DOHH2 (cell line): ENCODE data around the gene NUP210.

Experiments used
- EZH2phosphoT487 ChIP-seq: fragments of 200-600 bp; sonication (generic); IDR thresholded peaks from 2 replicates; pipeline ENCODE4 v1.6.1; 2017; ENCODE audit warnings: borderline replicate concordance, mild to moderate bottlenecking, antibody characterized with exemption, low read length, moderate library complexity, mixed read lengths
- TF ChIP-seq, protein P1 (sequence below): fragments of 200-600 bp; sonication (generic); IDR thresholded peaks from one replicate; pipeline ENCODE4 v1.5.1; 2014; ENCODE audit warnings: antibody characterized with exemption, mild to moderate bottlenecking, low read depth, low read length; ENCODE audit not compliant: poor library complexity, severe bottlenecking

DNA sequence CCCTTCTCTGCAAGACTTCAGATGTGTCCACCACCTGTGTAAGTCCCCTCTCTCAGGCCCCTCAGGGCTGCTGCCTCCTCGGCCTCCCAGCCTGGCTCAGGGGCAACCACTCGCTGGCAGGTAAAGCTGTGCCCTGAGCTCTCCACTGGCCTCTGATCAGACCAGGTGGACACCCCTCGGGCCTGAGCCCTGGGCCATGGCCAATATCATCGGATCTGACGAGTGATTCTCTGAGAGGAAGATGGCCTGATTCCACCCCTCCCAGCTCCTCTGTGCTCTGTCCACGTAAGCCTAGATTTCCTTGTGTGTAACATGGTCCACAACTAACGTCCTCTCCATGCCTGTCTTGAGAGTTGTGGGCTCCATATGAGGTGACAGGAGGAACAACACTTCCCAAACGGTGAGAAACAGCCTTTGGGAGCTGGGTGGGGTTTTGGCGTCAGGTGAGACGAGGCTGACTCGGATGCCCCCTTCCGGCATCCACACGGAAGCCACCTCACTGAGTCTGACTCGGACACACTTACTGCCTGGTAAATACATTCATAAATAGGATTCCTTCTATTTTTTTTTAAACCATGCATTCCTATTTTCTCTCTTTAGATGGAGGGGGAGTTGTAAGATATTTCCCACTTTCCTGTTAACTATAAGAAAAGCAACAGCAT is 86.8 kb downstream of the NUP210 start:
- TF ChIP-seq, protein P1, sequence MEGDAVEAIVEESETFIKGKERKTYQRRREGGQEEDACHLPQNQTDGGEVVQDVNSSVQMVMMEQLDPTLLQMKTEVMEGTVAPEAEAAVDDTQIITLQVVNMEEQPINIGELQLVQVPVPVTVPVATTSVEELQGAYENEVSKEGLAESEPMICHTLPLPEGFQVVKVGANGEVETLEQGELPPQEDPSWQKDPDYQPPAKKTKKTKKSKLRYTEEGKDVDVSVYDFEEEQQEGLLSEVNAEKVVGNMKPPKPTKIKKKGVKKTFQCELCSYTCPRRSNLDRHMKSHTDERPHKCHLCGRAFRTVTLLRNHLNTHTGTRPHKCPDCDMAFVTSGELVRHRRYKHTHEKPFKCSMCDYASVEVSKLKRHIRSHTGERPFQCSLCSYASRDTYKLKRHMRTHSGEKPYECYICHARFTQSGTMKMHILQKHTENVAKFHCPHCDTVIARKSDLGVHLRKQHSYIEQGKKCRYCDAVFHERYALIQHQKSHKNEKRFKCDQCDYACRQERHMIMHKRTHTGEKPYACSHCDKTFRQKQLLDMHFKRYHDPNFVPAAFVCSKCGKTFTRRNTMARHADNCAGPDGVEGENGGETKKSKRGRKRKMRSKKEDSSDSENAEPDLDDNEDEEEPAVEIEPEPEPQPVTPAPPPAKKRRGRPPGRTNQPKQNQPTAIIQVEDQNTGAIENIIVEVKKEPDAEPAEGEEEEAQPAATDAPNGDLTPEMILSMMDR, result no peak
- TF ChIP-seq EZH2phosphoT487, result no peak
